MM.1S (cell line): ENCODE results near the gene MCHR1.
"Not testable (repeated sequence)": the region's sequence is repeated elsewhere in the genome, so short reads cannot be mapped to it uniquely, and the experiment has no call there.

Experiments
- DNase-seq: peaks from one replicate; pipeline ENCODE4 v3.0.0-alpha.2; 2015
- H2AFZ ChIP-seq: fragments of 300-600 bp; sonication (generic); 2 replicates; pipeline ENCODE4 v1.6.0; 2016; ENCODE audit warnings: antibody characterized with exemption, low read length
- H3F3A ChIP-seq: fragments of 300-600 bp; sonication (generic); 2 replicates; pipeline ENCODE4 v1.6.1; 2016; ENCODE audit warnings: mild to moderate bottlenecking, antibody characterized with exemption, low read length, moderate library complexity, mixed read lengths; ENCODE audit not compliant: insufficient read depth
- H3K27ac ChIP-seq: fragments of 300-600 bp; sonication (generic); 2 replicates; pipeline ENCODE4 v1.5.1; 2016; ENCODE audit warnings: mild to moderate bottlenecking, low read length
- H3K27me3 ChIP-seq: fragments of 300-600 bp; sonication (generic); replicated peaks from 2 replicates; pipeline ENCODE4 v1.6.0; 2016; ENCODE audit warnings: low read length; ENCODE audit not compliant: insufficient read depth
- H3K36me3 ChIP-seq: fragments of 300-600 bp; sonication (generic); replicated peaks from 2 replicates; pipeline ENCODE4 v1.6.1; 2016; ENCODE audit warnings: mild to moderate bottlenecking, low read length, mixed read lengths; ENCODE audit not compliant: insufficient read depth
- H3K4me1 ChIP-seq: fragments of 300-600 bp; sonication (generic); 2 replicates; pipeline ENCODE4 v1.6.1; 2016; ENCODE audit warnings: low read length, mixed read lengths
- H3K4me2 ChIP-seq: fragments of 300-600 bp; sonication (generic); 2 replicates; pipeline ENCODE4 v1.6.0; 2016; ENCODE audit warnings: low read depth, low read length
- H3K4me3 ChIP-seq: fragments of 300-600 bp; sonication (generic); 2 replicates; pipeline ENCODE4 v1.5.1; 2016; ENCODE audit warnings: low read length, mixed read lengths
- H3K79me2 ChIP-seq: fragments of 300-600 bp; sonication (generic); 2 replicates; pipeline ENCODE4 v1.6.1; 2016; ENCODE audit warnings: mixed run types, low read length, mixed read lengths
- H3K9ac ChIP-seq: fragments of 300-600 bp; sonication (generic); 2 replicates; pipeline ENCODE4 v1.6.1; 2016; ENCODE audit warnings: low read length, mixed read lengths
- H3K9me2 ChIP-seq: fragments of 300-600 bp; sonication (generic); replicated peaks from 2 replicates; pipeline ENCODE4 v1.6.1; 2016; ENCODE audit warnings: mild to moderate bottlenecking, low read length, mixed read lengths; ENCODE audit not compliant: insufficient read depth
- H3K9me3 ChIP-seq: fragments of 300-600 bp; sonication (generic); replicated peaks from 2 replicates; pipeline ENCODE4 v1.6.1; 2016; ENCODE audit warnings: mild to moderate bottlenecking, low read length, mixed read lengths; ENCODE audit not compliant: insufficient read depth
- H4K20me1 ChIP-seq: fragments of 300-600 bp; sonication (generic); 2 replicates; pipeline ENCODE4 v1.6.1; 2016; ENCODE audit warnings: mild to moderate bottlenecking, low read length, moderate library complexity, mixed read lengths; ENCODE audit not compliant: insufficient read depth
- EZH2 ChIP-seq: fragments of 300-600 bp; sonication (generic); optimal IDR thresholded peaks from 2 replicates; pipeline ENCODE3; 2017; ENCODE audit warnings: low read depth, mild to moderate bottlenecking, antibody characterized with exemption, low read length, mixed read lengths
- EZH2phosphoT487 ChIP-seq: fragments of 300-600 bp; sonication (generic); IDR thresholded peaks from 2 replicates; pipeline ENCODE4 v1.6.1; 2018; ENCODE audit warnings: antibody characterized with exemption, low read length
- TF ChIP-seq, protein P1 (sequence below): fragments of 300-600 bp; sonication (generic); IDR thresholded peaks from 2 replicates; pipeline ENCODE4 v1.5.1; 2016; ENCODE audit warnings: antibody characterized with exemption, low read length, mixed read lengths

Gene MCHR1

DNA sequence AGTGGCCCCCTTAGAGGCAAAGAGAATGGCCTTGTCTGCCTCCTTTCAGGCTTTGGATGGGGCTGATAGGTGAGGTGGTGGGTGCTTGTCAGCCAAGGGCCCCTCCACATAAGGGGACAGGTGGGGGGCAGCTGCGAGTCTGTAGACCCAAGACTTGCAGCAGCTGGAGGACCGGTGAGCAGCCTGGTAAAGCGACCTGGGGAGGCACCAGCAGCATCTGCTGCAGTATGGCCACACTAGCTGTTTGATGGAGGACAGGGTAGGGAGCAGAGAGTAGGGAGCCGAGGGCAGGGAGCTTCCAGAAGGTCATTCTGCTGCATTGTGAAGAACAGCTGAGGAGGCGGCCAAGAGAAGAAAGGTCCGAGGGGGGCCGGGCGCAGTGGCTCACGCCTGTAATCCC lies 25.9 kb upstream of the MCHR1 start:
- no peak overlapping the region for H3K27ac ChIP-seq

DNA sequence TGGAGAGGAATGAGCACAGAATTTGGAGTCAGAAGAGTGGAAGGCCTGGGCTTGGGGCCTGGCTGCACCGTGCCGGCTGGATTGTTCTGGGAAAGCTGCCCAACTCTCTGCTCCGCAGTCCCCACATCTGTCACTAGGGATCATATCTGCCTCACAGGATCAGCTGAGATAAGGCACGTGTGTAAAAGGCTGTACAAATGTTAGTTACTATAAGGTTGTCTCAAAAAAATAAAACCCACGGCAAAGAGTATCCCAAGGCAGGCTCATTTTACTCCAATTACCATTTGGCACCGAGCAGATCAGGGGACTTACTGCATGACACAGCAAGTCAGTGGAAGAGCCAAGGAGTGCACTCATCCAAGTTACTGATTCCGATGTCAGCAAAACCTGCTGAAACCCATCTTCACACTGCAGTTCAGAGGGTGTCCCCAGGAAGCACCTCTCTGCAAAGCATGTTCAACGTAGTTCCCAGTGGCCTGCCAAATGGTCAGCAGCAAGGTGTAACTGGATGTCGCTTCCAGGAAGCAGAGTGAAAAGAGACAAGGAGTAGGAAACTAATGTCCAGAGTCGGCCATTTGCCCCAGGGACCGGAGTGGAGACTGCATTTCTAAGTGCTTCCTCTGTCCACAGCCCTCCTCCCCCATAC lies 24.6 kb upstream of the MCHR1 start:
- H3K36me3 ChIP-seq = no peaks in the 10 kb centered on the region
- peaks cover 8% of the 10 kb centered on the region for H3F3A ChIP-seq
- no peak overlapping the region for H3K4me3 ChIP-seq
- no peaks in the 10 kb centered on the region for H3K9me3 ChIP-seq
- H2AFZ ChIP-seq = no peak overlapping the region
- H4K20me1 ChIP-seq = no peaks in the 10 kb centered on the region
- no peak overlapping the region for H3K4me2 ChIP-seq
- H3K27me3 ChIP-seq = no peaks in the 10 kb centered on the region
- no peak for DNase-seq
- peaks cover 8% of the 10 kb centered on the region; the same call in 1 of the 2 replicates for H3K4me1 ChIP-seq
- H3K9ac ChIP-seq = no peak overlapping the region
- no peaks in the 10 kb centered on the region for H3K9me2 ChIP-seq
- H3K79me2 ChIP-seq = peaks cover 6% of the 10 kb centered on the region
- H3K27ac ChIP-seq = no peak overlapping the region
- TF ChIP-seq EZH2 = no peak
- TF ChIP-seq, protein P1, sequence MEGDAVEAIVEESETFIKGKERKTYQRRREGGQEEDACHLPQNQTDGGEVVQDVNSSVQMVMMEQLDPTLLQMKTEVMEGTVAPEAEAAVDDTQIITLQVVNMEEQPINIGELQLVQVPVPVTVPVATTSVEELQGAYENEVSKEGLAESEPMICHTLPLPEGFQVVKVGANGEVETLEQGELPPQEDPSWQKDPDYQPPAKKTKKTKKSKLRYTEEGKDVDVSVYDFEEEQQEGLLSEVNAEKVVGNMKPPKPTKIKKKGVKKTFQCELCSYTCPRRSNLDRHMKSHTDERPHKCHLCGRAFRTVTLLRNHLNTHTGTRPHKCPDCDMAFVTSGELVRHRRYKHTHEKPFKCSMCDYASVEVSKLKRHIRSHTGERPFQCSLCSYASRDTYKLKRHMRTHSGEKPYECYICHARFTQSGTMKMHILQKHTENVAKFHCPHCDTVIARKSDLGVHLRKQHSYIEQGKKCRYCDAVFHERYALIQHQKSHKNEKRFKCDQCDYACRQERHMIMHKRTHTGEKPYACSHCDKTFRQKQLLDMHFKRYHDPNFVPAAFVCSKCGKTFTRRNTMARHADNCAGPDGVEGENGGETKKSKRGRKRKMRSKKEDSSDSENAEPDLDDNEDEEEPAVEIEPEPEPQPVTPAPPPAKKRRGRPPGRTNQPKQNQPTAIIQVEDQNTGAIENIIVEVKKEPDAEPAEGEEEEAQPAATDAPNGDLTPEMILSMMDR = no peak
- no peak for TF ChIP-seq EZH2phosphoT487

More for the DNA sequence above, 25.9 kb upstream of the MCHR1 start:
- Histone ChIP-seq H3K4me3 (no peak overlapping the region), H3K9ac (no peak overlapping the region), H3F3A (peaks cover 19% of the 10 kb centered on the region), H3K36me3 (no peaks in the 10 kb centered on the region), H4K20me1 (no peaks in the 10 kb centered on the region), H2AFZ (no peak overlapping the region), H3K27me3 (no peaks in the 10 kb centered on the region), H3K9me3 (no peaks in the 10 kb centered on the region), H3K4me1 (peaks cover 12% of the 10 kb centered on the region), H3K79me2 (peaks cover 6% of the 10 kb centered on the region), H3K9me2 (no peaks in the 10 kb centered on the region), H3K4me2 (no peak overlapping the region)
- TF ChIP-seq EZH2phosphoT487 = no peak
- TF ChIP-seq, protein P1 = no peak
- TF ChIP-seq EZH2 = no peak
- no peak for DNase-seq

- not testable (repeated sequence) for H3K79me2 ChIP-seq, H3K9me2 ChIP-seq, H3F3A ChIP-seq, H3K36me3 ChIP-seq, H2AFZ ChIP-seq, H3K27ac ChIP-seq, H3K9me3 ChIP-seq, DNase-seq, H4K20me1 ChIP-seq, H3K4me2 ChIP-seq, H3K27me3 ChIP-seq, H3K4me1 ChIP-seq, H3K9ac ChIP-seq, H3K4me3 ChIP-seq
Observed at GRCh38 chr22:40655941-40656340, 23.3 kb upstream of the MCHR1 start.

- not testable (repeated sequence) for H3K4me1 ChIP-seq, H3K27me3 ChIP-seq, H3K4me3 ChIP-seq, H3K27ac ChIP-seq, H3K4me2 ChIP-seq, H3F3A ChIP-seq, H3K36me3 ChIP-seq, H2AFZ ChIP-seq, H3K79me2 ChIP-seq, H3K9me3 ChIP-seq, DNase-seq, H3K9me2 ChIP-seq, H3K9ac ChIP-seq, H4K20me1 ChIP-seq
Observed at GRCh38 chr22:40656651-40657050, 22.6 kb upstream of the MCHR1 start.
